Thoracic aorta (tissue), 2 donors: Measurements from ENCODE around the gene EEF1G. TPM values are rescaled to one million over a fixed set of nuclear protein-coding genes. Genes with fewer than 3 reads are reported as not detected.

Source experiments
- ATAC-seq: fragments of 150-250 bp; one replicate; pipeline ENCODE4 v1.8.0; 2017; ENCODE audit warnings: low read depth; ENCODE audit not compliant: insufficient number of reproducible peaks, low FRiP score
- DNase-seq: peaks from one replicate; pipeline ENCODE4 v3.0.0-alpha.2; 2020; ENCODE audit warnings: low spot score
- H3K27ac ChIP-seq, 2 donors: fragments of 200-600 bp; sonication (generic); 1 replicate in 1 of 2; 2 replicates in 1 of 2; pipeline ENCODE4 v1.5.1; 2016; ENCODE audit warnings: mild to moderate bottlenecking in 2 of 2, moderate library complexity in 2 of 2
- H3K27me3 ChIP-seq: fragments of 200-600 bp; sonication (generic); replicated peaks from 2 replicates; pipeline ENCODE4 v1.6.0; 2016; ENCODE audit warnings: mild to moderate bottlenecking; ENCODE audit not compliant: insufficient read depth
- H3K36me3 ChIP-seq: fragments of 200-600 bp; sonication (generic); one replicate; pipeline ENCODE4 v1.5.1; 2016
- H3K4me1 ChIP-seq, 2 donors: fragments of 200-600 bp; sonication (generic); 1 replicate in 1 of 2; 2 replicates in 1 of 2; pipeline versions ENCODE4 v1.5.1 to v1.6.0; 2016; ENCODE audit warnings: low read depth in 2 of 2, mild to moderate bottlenecking in 1 of 2; ENCODE audit not compliant: control insufficient read depth in 1 of 2
- H3K4me3 ChIP-seq: fragments of 200-600 bp; sonication (generic); 2 replicates; pipeline ENCODE4 v1.5.1; 2016; ENCODE audit warnings: mild to moderate bottlenecking
- H3K9me3 ChIP-seq: fragments of 200-600 bp; sonication (generic); 2 replicates; pipeline ENCODE4 v1.5.1; 2016
- total RNA-seq, 2 donors: library from RNA; depleted of rRNA; stranded (reverse); fragments of >200 nt; gene quantifications; one replicate each; pipeline versions ENCODE4 v1.1.0 to v1.2.3, GENCODE V29; 2016
- TF ChIP-seq, protein P1 (sequence below): fragments of 200-600 bp; sonication (generic); IDR thresholded peaks from one replicate; pipeline ENCODE4 v1.5.1; 2019; ENCODE audit warnings: antibody characterized with exemption

EEF1G gene
- total RNA-seq, 2 donors from 2014 or later = 719 to 780 TPM

DNA sequence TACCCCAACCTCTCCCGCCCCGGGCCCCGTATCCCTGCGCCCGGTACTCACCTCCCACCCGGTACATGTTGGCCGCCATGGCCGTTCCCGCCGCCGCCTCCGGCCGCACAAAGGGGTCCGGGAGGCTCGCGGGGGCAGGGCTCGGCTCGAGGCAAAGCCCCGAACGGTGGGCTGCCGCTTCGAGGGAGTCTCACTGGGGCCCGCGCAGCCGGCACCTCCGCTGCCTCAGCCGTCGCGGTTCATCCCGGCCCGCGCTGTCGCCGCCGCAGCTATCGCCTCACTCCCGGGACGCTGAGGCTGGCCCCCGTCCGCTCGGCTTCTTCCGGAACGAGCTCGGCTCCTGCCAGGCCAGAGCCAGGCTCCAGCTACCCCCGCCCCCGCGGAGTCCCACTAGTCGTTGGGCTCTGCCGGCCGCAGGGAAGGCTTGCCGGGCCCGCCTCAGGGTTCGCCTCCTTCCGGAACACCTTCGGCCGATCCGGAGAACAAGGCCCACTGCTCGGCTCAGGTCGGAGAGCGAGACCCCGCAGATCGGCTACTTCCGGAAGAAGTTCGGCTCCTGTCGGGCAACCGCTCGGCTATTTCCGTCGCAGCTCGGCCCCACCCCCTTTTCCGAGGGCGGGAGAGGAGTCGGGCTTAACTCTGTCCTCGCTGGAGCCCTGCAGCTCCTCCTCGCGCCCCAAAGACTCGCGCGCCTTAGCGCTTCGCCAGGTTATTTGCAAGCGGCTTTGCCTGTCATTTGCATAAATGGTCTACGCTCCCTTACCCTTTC is 27.9 kb upstream of the EEF1G start, which contains the start of gene MTA2:
MTA2 (minus strand) TSS at position 494 of the 769 bp plus-strand sequence; CDS start at position 79, 415 bp downstream.
- no peaks in the 10 kb centered on the region for H3K27me3 ChIP-seq
- peak; percentile 82 for ATAC-seq
- peak within 1 kb of the TSS; percentile 98 to 99 for H3K27ac ChIP-seq
- H3K4me3 ChIP-seq = peak within 1 kb of the TSS; percentile 98
- peaks cover 20 to 40% of the 10 kb centered on the region in 2 donors for H3K4me1 ChIP-seq
- peaks cover 34% of the 10 kb centered on the region for H3K36me3 ChIP-seq
- TF ChIP-seq, protein P1, sequence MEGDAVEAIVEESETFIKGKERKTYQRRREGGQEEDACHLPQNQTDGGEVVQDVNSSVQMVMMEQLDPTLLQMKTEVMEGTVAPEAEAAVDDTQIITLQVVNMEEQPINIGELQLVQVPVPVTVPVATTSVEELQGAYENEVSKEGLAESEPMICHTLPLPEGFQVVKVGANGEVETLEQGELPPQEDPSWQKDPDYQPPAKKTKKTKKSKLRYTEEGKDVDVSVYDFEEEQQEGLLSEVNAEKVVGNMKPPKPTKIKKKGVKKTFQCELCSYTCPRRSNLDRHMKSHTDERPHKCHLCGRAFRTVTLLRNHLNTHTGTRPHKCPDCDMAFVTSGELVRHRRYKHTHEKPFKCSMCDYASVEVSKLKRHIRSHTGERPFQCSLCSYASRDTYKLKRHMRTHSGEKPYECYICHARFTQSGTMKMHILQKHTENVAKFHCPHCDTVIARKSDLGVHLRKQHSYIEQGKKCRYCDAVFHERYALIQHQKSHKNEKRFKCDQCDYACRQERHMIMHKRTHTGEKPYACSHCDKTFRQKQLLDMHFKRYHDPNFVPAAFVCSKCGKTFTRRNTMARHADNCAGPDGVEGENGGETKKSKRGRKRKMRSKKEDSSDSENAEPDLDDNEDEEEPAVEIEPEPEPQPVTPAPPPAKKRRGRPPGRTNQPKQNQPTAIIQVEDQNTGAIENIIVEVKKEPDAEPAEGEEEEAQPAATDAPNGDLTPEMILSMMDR = no peak
- DNase-seq = peak; percentile 90
- no peaks in the 10 kb centered on the region for H3K9me3 ChIP-seq

DNA sequence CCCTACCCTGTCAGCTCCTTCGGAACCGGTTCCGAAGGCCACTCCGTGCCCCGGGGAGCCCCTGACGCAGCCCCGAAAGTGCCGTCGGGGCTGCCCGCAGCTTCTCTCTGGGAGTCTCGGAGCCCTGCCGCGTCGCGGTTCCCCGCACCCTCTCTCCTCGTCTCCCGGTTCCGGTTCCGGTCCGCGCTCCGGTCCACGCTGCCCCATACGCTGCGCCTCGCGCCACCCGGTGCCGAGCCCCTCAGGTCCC is 27.4 kb upstream of the EEF1G start:
- TF ChIP-seq, protein P1 = no peak
- DNase-seq (no peak), ATAC-seq (no peak)
- Histone ChIP-seq H3K4me1 (peaks cover 20 to 40% of the 10 kb centered on the region in 2 donors), H3K9me3 (no peaks in the 10 kb centered on the region), H3K27me3 (no peaks in the 10 kb centered on the region), H3K27ac (peak overlapping the region; percentile 98 to 99), H3K36me3 (peaks cover 34% of the 10 kb centered on the region), H3K4me3 (peak overlapping the region; percentile 98)

DNA sequence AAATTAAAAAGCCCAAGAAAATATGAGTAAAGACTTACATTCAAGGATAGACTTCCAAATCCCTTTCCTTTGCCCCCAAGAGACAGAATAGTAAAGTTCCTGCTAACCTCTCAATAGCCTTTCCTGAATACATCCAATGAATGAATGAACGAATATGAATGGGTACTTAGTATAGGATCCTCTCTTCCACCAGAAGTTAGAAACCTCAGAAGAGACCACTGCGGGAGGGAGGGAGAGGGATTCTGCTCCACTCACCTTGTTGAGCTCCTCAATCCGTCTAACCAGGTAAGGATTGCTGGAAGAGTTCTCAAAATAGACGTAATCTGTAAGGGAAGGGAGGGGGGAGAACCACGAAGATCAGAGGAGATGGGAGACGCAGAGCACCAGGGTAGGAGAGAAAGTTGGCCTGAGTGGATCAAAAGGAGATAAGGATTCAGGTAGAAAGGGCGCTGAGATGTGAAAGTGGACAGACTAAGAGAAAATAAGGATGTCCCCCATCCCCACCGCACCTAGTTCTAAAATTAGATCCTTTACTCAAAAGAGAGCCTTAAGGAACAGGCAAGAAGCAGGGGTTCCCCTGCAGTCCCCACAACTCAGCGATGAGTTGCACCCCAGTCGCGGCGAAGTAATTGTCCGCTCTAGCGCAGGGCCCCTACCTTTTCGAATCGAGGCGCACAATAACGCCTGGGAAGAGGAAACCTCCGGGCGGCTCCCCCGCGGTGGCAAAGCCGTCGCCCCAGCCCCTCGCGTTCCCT is 26.9 kb upstream of the EEF1G start:
- Histone ChIP-seq H3K4me1 (peaks cover 20 to 40% of the 10 kb centered on the region in 2 donors), H3K27me3 (no peaks in the 10 kb centered on the region), H3K27ac (peak overlapping the region; percentile 98 to 99), H3K9me3 (no peaks in the 10 kb centered on the region), H3K36me3 (peaks cover 34% of the 10 kb centered on the region), H3K4me3 (peak overlapping the region; percentile 98)
- no peak for ATAC-seq
- DNase-seq = no peak
- TF ChIP-seq, protein P1 = no peak

DNA sequence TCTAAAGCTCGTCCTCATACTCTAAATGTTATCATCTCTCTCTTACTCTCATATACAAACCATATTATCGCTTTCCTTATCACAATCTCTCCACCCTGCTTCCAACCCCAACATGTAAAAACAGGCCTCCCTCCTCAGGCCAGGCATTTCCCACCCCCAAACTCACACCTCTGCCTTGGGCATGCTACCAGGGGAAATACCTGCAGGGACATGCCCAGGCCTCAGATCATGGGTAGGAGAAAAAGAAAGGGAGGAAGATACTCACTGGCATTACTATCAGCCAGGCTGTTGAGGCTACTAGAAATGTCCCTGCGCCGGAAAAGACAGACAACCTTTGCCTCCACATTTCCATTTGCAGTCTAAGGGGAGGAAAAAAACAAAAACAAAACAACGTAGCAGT is 26.2 kb upstream of the EEF1G start:
- H3K4me3 ChIP-seq = peak overlapping the region; percentile 98
- TF ChIP-seq, protein P1 = no peak
- DNase-seq = no peak

DNA sequence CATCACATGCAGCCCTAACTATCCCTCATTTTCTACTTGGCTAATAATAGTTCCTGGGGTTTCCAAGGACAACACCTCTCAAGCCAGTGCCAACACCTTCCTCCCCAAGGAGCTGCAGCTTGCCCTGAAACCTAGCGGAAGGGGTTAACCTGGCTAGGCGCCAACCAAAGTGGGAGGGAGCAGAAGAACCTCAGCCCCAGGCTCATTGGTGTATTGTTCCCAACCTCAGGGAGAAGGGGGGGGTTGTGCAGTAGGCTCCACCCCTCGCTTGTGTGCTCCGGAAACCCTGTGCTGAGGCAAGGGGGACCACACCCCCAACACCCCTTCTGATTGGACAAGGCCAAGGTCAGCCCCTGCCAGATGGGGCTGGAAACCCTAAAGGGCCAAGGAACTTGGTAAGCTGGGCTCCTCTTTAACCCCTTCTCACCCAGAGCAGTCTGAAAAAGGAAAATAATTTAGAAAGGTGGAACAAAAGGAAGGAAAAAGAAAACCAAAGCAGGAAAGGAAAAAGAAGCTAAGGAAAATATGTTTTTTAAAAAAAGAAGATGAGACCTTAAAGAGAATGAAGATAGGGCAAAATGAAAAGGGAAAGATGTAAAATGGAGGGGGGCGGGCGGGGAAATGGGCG is 25.5 kb upstream of the EEF1G start:
- peaks cover 45% of the 10 kb centered on the region for H3K36me3 ChIP-seq

More for the DNA sequence above, 26.2 kb upstream of the EEF1G start:
- ATAC-seq = no peak
- Histone ChIP-seq H3K4me1 (peaks cover 20 to 40% of the 10 kb centered on the region in 2 donors), H3K36me3 (peaks cover 37% of the 10 kb centered on the region), H3K27me3 (no peaks in the 10 kb centered on the region), H3K27ac (peak overlapping the region; percentile 98 to 99), H3K9me3 (no peaks in the 10 kb centered on the region)

More for the DNA sequence above, 25.5 kb upstream of the EEF1G start:
- Histone ChIP-seq H3K27me3 (no peaks in the 10 kb centered on the region), H3K9me3 (no peaks in the 10 kb centered on the region), H3K4me3 (peak overlapping the region; percentile 98), H3K4me1 (peaks cover 20 to 40% of the 10 kb centered on the region in 2 donors), H3K27ac (peak overlapping the region; percentile 98 to 99)
- TF ChIP-seq, protein P1 = no peak
- ATAC-seq (peak; percentile 78), DNase-seq (peak; percentile 95)
